ENCODE data around the gene OR52H1. TPM values are rescaled to one million over a fixed set of nuclear protein-coding genes. Genes with fewer than 3 reads are reported as not detected.

The OR52H1 gene
- total and polyA plus RNA-seq, 2 experiments from 2014 or later, result 0.28 TPM; not detected in 1

DNA sequence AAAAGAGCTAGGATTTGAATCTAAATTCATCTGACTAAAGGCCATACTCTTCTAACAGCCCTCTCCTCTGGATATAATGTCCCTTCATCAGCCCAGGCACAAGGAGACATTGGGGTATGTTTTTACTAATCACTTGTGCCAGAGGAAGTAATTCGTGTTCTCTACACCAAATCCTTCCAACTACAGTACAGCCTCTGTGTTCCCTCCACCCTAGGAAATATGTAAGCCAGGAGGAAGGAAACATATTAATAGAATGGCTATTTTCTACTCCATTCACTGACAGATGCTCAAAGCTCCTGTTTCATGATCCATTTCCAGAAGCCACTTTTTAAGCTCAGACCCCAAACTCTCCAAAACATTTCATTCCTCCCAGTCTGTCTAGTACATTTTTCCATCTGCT, 19.8 kb downstream of the OR52H1 start:
- Mint-ChIP-seq H3K27me3 (ENCODE audit: insufficient read depth, low read depth, poor library complexity) (peaks cover 8% of the 10 kb centered on the region), H3K9me3 (peaks cover 2% of the 10 kb centered on the region; the same call in 1 of the 3 replicates), H3K4me1 (peaks cover 13% of the 10 kb centered on the region), H3K4me3 (no peak overlapping the region), H3K36me3 (ENCODE audit: low read depth) (no peaks in the 10 kb centered on the region), H3K27ac (no peak overlapping the region)
- Histone ChIP-seq H3K4me1 (ENCODE audit: insufficient read depth) (no peaks in the 10 kb centered on the region; the same call in 1 of the 2 replicates), H3F3A (replicated peaks; ENCODE audit: low read depth) (no peaks in the 10 kb centered on the region), H4K20me1 (replicated peaks; ENCODE audit: insufficient read depth) (no peaks in the 10 kb centered on the region; the same call in 1 of the 2 replicates), H3K4me3 (no peak overlapping the region), H2AFZ (no peak overlapping the region), H3K4me2 (no peak overlapping the region), H3K27me3 (ENCODE audit: insufficient read depth) (no peaks in the 10 kb centered on the region), H3K9me2 (ENCODE audit: insufficient read depth) (0 out of 2 replicates have a peak, but pooled peaks cover 8% of the 10 kb centered on the region), H3K36me3 (ENCODE audit: insufficient read depth) (no peaks in the 10 kb centered on the region), H3K79me2 (replicated peaks; ENCODE audit: insufficient read depth) (no peaks in the 10 kb centered on the region), H3K27ac (ENCODE audit: low read depth) (no peak overlapping the region)
- TF ChIP-seq, protein P1, sequence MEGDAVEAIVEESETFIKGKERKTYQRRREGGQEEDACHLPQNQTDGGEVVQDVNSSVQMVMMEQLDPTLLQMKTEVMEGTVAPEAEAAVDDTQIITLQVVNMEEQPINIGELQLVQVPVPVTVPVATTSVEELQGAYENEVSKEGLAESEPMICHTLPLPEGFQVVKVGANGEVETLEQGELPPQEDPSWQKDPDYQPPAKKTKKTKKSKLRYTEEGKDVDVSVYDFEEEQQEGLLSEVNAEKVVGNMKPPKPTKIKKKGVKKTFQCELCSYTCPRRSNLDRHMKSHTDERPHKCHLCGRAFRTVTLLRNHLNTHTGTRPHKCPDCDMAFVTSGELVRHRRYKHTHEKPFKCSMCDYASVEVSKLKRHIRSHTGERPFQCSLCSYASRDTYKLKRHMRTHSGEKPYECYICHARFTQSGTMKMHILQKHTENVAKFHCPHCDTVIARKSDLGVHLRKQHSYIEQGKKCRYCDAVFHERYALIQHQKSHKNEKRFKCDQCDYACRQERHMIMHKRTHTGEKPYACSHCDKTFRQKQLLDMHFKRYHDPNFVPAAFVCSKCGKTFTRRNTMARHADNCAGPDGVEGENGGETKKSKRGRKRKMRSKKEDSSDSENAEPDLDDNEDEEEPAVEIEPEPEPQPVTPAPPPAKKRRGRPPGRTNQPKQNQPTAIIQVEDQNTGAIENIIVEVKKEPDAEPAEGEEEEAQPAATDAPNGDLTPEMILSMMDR (conservative IDR thresholded peaks at IDR 0.05; ENCODE audit: low read depth in 2 of 2), result no peak
- no peak for TF ChIP-seq EZH2phosphoT487 (IDR thresholded peaks at IDR 0.05; ENCODE audit: unreplicated experiment)
- TF ChIP-seq, protein P2, sequence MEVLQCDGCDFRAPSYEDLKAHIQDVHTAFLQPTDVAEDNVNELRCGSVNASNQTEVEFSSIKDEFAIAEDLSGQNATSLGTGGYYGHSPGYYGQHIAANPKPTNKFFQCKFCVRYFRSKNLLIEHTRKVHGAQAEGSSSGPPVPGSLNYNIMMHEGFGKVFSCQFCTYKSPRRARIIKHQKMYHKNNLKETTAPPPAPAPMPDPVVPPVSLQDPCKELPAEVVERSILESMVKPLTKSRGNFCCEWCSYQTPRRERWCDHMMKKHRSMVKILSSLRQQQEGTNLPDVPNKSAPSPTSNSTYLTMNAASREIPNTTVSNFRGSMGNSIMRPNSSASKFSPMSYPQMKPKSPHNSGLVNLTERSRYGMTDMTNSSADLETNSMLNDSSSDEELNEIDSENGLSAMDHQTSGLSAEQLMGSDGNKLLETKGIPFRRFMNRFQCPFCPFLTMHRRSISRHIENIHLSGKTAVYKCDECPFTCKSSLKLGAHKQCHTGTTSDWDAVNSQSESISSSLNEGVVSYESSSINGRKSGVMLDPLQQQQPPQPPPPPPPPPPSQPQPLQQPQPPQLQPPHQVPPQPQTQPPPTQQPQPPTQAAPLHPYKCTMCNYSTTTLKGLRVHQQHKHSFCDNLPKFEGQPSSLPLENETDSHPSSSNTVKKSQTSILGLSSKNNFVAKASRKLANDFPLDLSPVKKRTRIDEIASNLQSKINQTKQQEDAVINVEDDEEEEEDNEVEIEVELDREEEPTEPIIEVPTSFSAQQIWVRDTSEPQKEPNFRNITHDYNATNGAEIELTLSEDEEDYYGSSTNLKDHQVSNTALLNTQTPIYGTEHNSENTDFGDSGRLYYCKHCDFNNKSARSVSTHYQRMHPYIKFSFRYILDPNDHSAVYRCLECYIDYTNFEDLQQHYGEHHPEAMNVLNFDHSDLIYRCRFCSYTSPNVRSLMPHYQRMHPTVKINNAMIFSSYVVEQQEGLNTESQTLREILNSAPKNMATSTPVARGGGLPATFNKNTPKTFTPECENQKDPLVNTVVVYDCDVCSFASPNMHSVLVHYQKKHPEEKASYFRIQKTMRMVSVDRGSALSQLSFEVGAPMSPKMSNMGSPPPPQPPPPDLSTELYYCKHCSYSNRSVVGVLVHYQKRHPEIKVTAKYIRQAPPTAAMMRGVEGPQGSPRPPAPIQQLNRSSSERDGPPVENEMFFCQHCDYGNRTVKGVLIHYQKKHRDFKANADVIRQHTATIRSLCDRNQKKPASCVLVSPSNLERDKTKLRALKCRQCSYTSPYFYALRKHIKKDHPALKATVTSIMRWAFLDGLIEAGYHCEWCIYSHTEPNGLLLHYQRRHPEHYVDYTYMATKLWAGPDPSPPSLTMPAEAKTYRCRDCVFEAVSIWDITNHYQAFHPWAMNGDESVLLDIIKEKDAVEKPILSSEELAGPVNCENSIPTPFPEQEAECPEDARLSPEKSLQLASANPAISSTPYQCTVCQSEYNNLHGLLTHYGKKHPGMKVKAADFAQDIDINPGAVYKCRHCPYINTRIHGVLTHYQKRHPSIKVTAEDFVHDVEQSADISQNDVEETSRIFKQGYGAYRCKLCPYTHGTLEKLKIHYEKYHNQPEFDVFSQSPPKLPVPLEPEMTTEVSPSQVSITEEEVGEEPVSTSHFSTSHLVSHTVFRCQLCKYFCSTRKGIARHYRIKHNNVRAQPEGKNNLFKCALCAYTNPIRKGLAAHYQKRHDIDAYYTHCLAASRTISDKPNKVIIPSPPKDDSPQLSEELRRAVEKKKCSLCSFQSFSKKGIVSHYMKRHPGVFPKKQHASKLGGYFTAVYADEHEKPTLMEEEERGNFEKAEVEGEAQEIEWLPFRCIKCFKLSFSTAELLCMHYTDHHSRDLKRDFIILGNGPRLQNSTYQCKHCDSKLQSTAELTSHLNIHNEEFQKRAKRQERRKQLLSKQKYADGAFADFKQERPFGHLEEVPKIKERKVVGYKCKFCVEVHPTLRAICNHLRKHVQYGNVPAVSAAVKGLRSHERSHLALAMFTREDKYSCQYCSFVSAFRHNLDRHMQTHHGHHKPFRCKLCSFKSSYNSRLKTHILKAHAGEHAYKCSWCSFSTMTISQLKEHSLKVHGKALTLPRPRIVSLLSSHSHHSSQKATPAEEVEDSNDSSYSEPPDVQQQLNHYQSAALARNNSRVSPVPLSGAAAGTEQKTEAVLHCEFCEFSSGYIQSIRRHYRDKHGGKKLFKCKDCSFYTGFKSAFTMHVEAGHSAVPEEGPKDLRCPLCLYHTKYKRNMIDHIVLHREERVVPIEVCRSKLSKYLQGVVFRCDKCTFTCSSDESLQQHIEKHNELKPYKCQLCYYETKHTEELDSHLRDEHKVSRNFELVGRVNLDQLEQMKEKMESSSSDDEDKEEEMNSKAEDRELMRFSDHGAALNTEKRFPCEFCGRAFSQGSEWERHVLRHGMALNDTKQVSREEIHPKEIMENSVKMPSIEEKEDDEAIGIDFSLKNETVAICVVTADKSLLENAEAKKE (CRISPR knock-in tag; IDR thresholded peaks at IDR 0.05), result no peak
- TF ChIP-seq, protein P3, sequence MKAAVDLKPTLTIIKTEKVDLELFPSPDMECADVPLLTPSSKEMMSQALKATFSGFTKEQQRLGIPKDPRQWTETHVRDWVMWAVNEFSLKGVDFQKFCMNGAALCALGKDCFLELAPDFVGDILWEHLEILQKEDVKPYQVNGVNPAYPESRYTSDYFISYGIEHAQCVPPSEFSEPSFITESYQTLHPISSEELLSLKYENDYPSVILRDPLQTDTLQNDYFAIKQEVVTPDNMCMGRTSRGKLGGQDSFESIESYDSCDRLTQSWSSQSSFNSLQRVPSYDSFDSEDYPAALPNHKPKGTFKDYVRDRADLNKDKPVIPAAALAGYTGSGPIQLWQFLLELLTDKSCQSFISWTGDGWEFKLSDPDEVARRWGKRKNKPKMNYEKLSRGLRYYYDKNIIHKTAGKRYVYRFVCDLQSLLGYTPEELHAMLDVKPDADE (IDR thresholded peaks at IDR 0.05), result no peak
- no peak for TF ChIP-seq JUNB (IDR thresholded peaks at IDR 0.05; ENCODE audit: unreplicated experiment)
- no peak for TF ChIP-seq ZNF331 (CRISPR knock-in tag; IDR thresholded peaks at IDR 0.05; ENCODE audit: low read depth)
- TF ChIP-seq POLR2AphosphoS5 (IDR thresholded peaks at IDR 0.05; ENCODE audit: low read depth), result no peak
- no peak for TF ChIP-seq NANOG (IDR thresholded peaks at IDR 0.05; ENCODE audit: borderline replicate concordance)
- TF ChIP-seq STAT1 (IDR thresholded peaks at IDR 0.05; ENCODE audit: unreplicated experiment), result no peak
- TF ChIP-seq, protein P4, sequence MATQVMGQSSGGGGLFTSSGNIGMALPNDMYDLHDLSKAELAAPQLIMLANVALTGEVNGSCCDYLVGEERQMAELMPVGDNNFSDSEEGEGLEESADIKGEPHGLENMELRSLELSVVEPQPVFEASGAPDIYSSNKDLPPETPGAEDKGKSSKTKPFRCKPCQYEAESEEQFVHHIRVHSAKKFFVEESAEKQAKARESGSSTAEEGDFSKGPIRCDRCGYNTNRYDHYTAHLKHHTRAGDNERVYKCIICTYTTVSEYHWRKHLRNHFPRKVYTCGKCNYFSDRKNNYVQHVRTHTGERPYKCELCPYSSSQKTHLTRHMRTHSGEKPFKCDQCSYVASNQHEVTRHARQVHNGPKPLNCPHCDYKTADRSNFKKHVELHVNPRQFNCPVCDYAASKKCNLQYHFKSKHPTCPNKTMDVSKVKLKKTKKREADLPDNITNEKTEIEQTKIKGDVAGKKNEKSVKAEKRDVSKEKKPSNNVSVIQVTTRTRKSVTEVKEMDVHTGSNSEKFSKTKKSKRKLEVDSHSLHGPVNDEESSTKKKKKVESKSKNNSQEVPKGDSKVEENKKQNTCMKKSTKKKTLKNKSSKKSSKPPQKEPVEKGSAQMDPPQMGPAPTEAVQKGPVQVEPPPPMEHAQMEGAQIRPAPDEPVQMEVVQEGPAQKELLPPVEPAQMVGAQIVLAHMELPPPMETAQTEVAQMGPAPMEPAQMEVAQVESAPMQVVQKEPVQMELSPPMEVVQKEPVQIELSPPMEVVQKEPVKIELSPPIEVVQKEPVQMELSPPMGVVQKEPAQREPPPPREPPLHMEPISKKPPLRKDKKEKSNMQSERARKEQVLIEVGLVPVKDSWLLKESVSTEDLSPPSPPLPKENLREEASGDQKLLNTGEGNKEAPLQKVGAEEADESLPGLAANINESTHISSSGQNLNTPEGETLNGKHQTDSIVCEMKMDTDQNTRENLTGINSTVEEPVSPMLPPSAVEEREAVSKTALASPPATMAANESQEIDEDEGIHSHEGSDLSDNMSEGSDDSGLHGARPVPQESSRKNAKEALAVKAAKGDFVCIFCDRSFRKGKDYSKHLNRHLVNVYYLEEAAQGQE (IDR thresholded peaks at IDR 0.05; ENCODE audit: unreplicated experiment), result no peak
- no peak for TF ChIP-seq ZNF114 (CRISPR knock-in tag; IDR thresholded peaks at IDR 0.05)
- TF ChIP-seq EZH2 (IDR thresholded peaks at IDR 0.05; ENCODE audit: low read depth, unreplicated experiment), result no peak
- no peak for TF ChIP-seq CREB1 (CRISPR knock-in tag; IDR thresholded peaks at IDR 0.05; ENCODE audit: low read depth)
- ATAC-seq, result no peak
- DNase-seq (ENCODE audit: low spot score), result no peak
